Frontal cortex (tissue), 4 donors: ENCODE measurements around the gene BBS9. TPM values are rescaled to one million over a fixed set of nuclear protein-coding genes. Genes with fewer than 3 reads are reported as not detected.

Source experiments
- DNase-seq, 2 donors: peaks; one replicate each; pipeline ENCODE4 v3.0.0; 2012; ENCODE audit warnings: low spot score in 2 of 2
- FAIRE-seq: peaks from 2 replicates; lab custom pipeline; 2012; peaks lifted over from hg19 to GRCh38; lab: Jason Lieb, UNC
- total RNA-seq: library from RNA; depleted of rRNA; stranded (reverse); fragments of >200 nt; gene quantifications from one replicate; pipeline ENCODE4 v1.2.3, GENCODE V29; 2014
- donor health status: control.
- donor health status: control.
- donor health status: control.

BBS9 gene
- total RNA-seq, 1 donor from 2014 or later, result 91.3 TPM

DNA sequence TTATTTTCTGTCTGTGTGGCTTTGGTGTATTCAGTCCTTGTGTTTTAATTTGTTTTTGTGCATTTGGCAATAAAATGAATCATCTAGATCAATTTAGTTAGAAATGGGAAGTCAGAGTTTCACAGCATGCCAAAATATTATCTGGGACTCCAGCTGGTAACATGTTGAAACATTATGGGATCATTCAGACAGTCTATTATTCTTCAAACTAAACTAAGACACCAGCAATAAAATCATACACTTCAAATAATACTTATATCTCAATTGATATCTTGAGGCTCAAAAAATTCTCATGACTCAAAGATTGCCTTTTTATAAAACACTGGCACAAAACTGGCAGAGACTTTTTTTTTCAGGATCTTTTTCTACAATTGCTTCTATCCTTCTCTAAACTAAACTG, 14.4 kb upstream of the BBS9 start:
- DNase-seq (no peak), FAIRE-seq (no peak)

DNA sequence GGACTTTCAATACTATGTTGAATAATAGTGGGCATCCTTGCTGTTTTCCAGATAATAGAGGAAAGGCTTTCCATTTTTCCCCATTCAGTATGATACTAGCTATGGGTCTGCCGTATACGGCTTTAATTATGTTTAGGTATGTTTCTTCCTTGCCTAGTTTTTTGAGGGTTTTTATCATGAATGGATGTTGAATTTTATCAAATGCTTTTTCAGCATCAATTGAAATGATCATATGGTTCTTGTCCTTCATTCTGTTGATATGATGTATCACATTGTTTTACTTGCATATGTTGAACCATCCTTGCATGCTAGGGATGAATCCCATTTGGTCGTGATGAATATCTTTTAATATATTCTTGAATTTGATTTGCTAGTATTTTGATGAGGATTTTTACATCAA, 11.0 kb upstream of the BBS9 start:
- FAIRE-seq (no peak), DNase-seq (no peak)

- DNase-seq (no peak), FAIRE-seq (no peak)
Observed at GRCh38 chr7:33127085-33127484, 2.3 kb upstream of the BBS9 start.

- no peak for FAIRE-seq
Observed at GRCh38 chr7:33128631-33128989, 754 bp upstream of the BBS9 start.

DNA sequence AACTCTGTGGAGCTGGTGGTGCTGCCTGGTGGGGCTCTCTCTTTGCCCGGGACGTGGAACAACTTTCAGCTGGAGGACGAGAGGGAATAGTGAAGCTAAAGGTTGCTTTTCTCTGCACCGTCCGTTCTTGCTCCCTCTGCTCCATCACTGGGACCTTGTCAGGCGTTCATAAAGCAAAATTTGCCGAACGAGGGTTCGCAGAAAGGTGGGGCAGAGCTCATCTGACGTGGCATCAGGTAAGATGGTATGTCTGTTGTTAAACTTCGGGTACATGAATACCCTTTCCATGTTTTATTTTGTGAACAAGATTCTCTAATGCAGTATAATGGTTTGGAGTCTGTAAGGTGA, 416 bp downstream of the BBS9 start:
- DNase-seq, result no peak
- FAIRE-seq, result no peak

More at GRCh38 chr7:33128631-33128989, 754 bp upstream of the BBS9 start:
- DNase-seq, result no peak

DNA sequence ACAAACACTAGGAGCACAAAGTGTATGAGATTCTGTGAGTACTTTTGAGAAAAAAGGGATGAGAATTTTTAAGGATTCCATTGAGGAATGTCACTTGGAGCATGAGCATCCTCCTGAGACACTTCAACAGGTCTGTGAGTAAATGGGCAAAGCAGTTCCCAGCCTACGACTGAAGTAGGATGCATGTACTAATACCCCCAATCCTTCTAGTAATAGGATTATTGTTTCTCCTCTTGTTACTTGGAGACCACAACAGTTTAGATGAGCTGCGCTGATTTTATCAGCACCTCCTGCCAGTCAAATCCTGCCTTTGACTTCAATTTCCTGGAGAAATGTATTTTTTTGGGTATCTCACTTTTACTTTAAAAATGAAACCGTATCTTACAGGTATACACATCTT, 820 bp downstream of the BBS9 start:
- no peak for DNase-seq
- FAIRE-seq, result no peak

- no peak for DNase-seq
- no peak for FAIRE-seq
Observed at GRCh38 chr7:33137103-33137502, 7.7 kb downstream of the BBS9 start.

DNA sequence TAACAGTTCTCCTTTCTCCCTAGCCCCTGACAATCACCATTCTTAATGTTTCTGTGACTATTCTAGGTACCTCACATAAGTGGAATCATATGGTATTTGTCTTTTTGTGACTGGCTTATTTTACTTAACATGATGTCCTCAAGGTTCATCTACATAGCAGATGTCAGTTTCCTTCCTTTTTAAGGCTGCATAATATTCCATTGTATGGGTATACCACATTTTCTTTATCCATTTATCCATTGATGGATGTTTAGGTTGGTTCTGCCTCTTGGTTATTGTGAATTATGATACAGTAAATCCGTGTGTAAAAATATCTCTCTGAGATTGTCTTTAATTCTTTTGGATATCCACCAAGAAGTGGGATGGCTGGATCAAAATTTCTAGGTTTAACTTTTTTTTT, 13.2 kb downstream of the BBS9 start:
- DNase-seq (no peak), FAIRE-seq (no peak)

- FAIRE-seq, result no peak
- no peak for DNase-seq
Observed at GRCh38 chr7:33143996-33144718, 14.8 kb downstream of the BBS9 start.

GRCh38 chr7:33145156-33145555, 15.8 kb downstream of the BBS9 start:
- DNase-seq, result no peak
- no peak for FAIRE-seq

- no peak for FAIRE-seq
- DNase-seq, result no peak
Observed at GRCh38 chr7:33152087-33152486, 22.7 kb downstream of the BBS9 start.

GRCh38 chr7:33155811-33156210, 26.4 kb downstream of the BBS9 start:
- DNase-seq (no peak), FAIRE-seq (no peak)

GRCh38 chr7:33156441-33156840, 27.1 kb downstream of the BBS9 start:
- FAIRE-seq, result no peak
- DNase-seq, result no peak

DNA sequence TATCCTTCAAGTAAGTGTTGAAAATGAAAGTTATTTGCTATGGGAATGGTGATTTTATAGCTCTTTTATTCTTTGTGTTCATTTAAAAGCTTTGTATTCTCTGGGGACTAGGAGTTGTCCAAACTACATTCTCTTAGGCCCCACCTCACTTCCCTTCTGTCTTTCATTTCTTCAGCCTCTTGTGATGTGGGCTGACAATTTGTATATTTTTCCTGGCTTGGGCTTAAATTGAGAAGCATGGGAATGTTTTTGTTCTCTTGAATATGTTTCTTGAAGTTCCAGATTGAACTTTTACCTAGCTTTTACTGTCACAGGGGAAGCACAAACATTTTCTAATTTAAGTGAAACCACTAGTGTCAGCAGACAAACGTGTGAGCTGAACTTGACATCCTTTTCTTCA, 27.9 kb downstream of the BBS9 start:
- DNase-seq, result no peak
- FAIRE-seq, result no peak

DNA sequence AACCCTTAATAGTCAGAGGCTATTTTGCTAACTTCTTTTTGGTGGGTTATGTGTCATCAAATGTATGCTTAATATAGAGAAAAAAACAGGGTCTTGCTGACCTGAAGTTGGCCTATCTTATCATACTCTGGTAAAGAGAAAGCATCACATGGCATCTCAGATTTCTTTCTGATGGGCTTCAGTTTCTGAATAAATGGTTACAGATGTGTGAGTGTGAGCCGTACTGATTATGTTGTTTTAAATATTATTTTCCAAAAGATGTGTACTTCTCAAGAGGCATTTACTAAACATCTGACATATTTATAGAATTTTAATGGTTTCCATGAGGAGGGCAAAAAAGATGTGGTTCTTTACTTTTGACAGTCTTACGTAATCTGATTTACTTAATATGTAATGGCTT, 28.4 kb downstream of the BBS9 start:
- FAIRE-seq (no peak), DNase-seq (no peak)

DNA sequence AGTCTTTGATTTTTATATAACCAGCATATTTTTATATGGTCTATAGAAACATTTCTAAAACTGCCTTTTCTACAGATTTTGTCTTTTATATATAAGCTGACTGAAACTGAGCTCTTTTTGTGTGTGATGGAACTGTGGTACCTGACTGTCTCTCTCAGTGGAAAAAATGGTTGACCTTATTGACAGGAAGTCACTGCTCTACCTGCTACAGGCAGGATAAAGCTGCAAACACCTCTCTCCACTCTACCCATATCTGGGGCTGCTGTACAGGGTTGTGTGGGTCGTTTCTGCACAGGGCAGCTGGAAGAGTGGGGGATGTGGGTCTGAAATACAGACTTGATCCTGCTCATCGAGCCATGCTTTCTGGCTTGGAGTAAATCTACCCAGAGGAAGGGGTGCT, 48.5 kb downstream of the BBS9 start:
- DNase-seq (no peak), FAIRE-seq (no peak)

GRCh38 chr7:33179519-33179918, 50.2 kb downstream of the BBS9 start:
- no peak for DNase-seq
- FAIRE-seq, result no peak

DNA sequence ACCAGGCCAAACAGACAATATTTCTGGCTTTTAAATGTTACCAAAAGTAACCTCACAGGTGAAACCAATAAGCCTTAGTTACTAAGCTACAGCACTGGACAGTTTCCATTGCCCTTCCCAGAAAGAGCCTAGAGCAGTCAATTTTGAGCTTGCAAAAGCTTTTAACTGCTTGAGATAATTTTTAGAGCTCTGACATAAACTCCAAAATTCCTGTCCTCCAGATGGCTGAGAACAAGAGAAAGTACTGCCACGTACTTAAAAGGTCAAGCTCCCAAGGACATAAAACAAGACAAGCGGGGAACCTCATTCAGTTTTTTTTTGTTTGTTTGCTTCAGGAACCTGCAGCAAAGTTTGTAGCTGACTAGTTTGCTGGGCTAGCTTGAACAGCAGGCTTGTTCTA, 54.1 kb downstream of the BBS9 start:
- no peak for DNase-seq
- no peak for FAIRE-seq

GRCh38 chr7:33184828-33185227, 55.5 kb downstream of the BBS9 start:
- no peak for FAIRE-seq
- DNase-seq, result no peak

- peak in 1 of 2 donors; percentile 30 for DNase-seq
Observed at GRCh38 chr7:33185786-33186185, 56.4 kb downstream of the BBS9 start.

DNA sequence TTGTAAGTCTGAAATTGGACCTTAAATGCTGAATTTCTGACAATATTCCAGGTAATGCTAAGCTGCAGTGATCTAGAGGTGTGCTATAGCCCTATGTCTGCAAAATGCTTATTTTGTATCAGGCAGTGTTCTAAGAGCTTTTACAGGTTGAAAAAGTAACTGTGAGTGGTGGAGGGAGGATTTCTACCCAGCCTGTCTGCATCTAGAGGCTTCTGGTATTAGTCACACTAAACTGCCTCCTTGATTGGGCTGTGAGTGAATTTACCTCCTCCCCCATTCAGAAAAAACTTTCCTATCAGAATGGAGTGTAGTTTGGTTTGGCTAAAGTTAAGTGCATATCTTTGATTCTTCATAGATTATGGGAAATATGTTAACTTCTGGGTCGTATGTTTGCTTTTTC, 56.8 kb downstream of the BBS9 start:
- no peak for DNase-seq
- FAIRE-seq, result no peak

More at GRCh38 chr7:33185786-33186185, 56.4 kb downstream of the BBS9 start:
- peak; percentile 69 for FAIRE-seq

- FAIRE-seq (no peak), DNase-seq (no peak)
Observed at GRCh38 chr7:33190688-33191304, 61.4 kb downstream of the BBS9 start.
